Hepatocyte (in vitro differentiated cells): Measurements from ENCODE around the gene CLIC4.

Experiments used
- CTCF ChIP-seq: fragments of 200-600 bp; sonication (generic); IDR thresholded peaks from 2 replicates; pipeline ENCODE4 v1.5.1; 2016; ENCODE audit warnings: antibody characterized with exemption, mild to moderate bottlenecking; ENCODE audit not compliant: poor library complexity
- EZH2 ChIP-seq: fragments of 200-600 bp; sonication (generic); IDR thresholded peaks from 2 replicates; pipeline ENCODE4 v1.6.1; 2016; ENCODE audit warnings: antibody characterized with exemption, mild to moderate bottlenecking, borderline replicate concordance
- EZH2phosphoT487 ChIP-seq: fragments of 200-600 bp; sonication (generic); IDR thresholded peaks from one replicate; pipeline ENCODE4 v1.6.1; 2018; ENCODE audit warnings: antibody characterized with exemption, mild to moderate bottlenecking, low read depth, moderate library complexity; ENCODE audit not compliant: unreplicated experiment, severe bottlenecking

- TF ChIP-seq CTCF (no peak), EZH2 (no peak), EZH2phosphoT487 (no peak)
These were observed 12.9 kb upstream of the CLIC4 start for GRCh38 chr1:24732186-24732885.
